AG04450 (cell line): ENCODE measurements around the gene D2HGDH. TPM values are rescaled to one million over a fixed set of nuclear protein-coding genes. Genes with fewer than 3 reads are reported as not detected.

Experiments
- CTCF ChIA-PET: fragments of 300-600, 350-600 bp; formaldehyde crosslinking; extraction: SDS; loops from one replicate; lab custom pipeline; 2022; ENCODE audit warnings: antibody characterized with exemption, inconsistent platforms; lab: Charles Lee
- POLR2A ChIA-PET: fragments of 350-600 bp; formaldehyde crosslinking; extraction: SDS; loops from one replicate; lab custom pipeline; 2021; ENCODE audit warnings: antibody characterized with exemption, inconsistent platforms; lab: Yijun Ruan, JAX
- DNase-seq: peaks from one replicate; pipeline ENCODE4 v3.0.0-alpha.2; 2011; ENCODE audit warnings: low read depth, low spot score
- H3K27ac ChIP-seq: one replicate; pipeline ENCODE4 v1.5.1; 2012; ENCODE audit warnings: low read depth, low read length, control low read depth
- H3K27me3 ChIP-seq: one replicate; pipeline ENCODE4 v1.6.0; 2012; ENCODE audit warnings: low read length; ENCODE audit not compliant: control insufficient read depth, insufficient read depth
- H3K4me3 ChIP-seq: 2 replicates; pipeline ENCODE4 v1.5.1; 2011; ENCODE audit warnings: mild to moderate bottlenecking, low read depth, low read length, control low read depth
- H3K9me3 ChIP-seq: 2 replicates; pipeline ENCODE4 v1.5.1; 2012; ENCODE audit warnings: low read length; ENCODE audit not compliant: control insufficient read depth, insufficient read depth
- CTCF ChIP-seq: IDR thresholded peaks from 2 replicates; pipeline ENCODE4 v1.5.1; 2011; ENCODE audit warnings: low read depth, low read length, control low read depth, inconsistent platforms
- polyA plus RNA-seq: library from polyadenylated mRNA; depleted of rRNA; stranded (reverse); fragments of >200 nt; gene quantifications from 2 replicates; pipeline ENCODE4 v1.2.3, GENCODE V29; 2011

D2HGDH gene
- polyA plus RNA-seq, 1 experiment = 7.3 TPM

- Histone ChIP-seq H3K27me3 (no peaks in the 10 kb centered on the region), H3K27ac (no peak overlapping the region), H3K9me3 (peaks cover 6% of the 10 kb centered on the region; the same call in 1 of the 2 replicates), H3K4me3 (no peak overlapping the region)
- no peak for DNase-seq
- ChIA-PET POLR2A (no interaction called here), CTCF (no interaction called here)
- no peak for TF ChIP-seq CTCF
Observed at GRCh38 chr2:241811201-241811951, 76.9 kb downstream of the D2HGDH start.

DNA sequence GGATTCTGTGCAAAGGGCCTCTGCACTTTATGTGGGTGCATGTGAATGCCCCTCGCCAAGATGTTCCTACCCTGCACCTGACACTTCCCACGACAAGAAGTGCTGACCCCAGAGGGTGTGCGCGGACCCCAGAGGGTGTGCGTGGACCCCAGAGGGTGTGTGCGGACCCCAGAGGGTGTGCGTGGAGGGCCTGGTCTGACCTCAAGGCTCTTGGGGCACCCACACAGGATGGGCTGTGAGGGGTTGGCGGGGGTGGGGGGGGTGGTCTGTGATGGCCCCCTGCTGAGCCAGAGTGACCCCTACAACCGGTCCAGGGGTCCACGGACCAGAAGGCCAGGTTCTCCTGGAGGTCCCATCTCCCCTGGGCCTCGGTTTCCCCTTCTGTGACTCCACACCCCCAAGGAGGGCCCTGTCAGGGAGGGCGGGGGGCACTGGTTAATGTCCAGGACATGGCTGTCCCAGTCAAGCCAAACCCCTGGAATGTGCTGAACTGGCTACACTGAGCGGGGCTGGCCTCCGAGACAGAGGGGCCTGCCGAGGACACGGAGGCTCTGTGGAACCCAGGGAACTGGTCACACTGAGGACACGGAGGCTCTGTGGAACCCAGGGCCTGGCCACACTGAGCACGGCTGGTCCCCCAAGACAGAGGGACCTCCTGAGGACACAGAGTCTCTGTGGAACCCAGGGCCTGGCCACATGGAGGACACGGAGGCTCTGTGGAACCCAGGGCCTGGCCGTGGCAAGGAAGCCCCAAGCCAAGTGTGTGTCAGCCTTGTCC lies 77.7 kb downstream of the D2HGDH start:
- Histone ChIP-seq H3K4me3 (no peak overlapping the region), H3K9me3 (peaks cover 6% of the 10 kb centered on the region; the same call in 1 of the 2 replicates), H3K27ac (no peak overlapping the region), H3K27me3 (no peaks in the 10 kb centered on the region)
- DNase-seq = no peak
- ChIA-PET CTCF (no interaction called here), POLR2A (no interaction called here)
- TF ChIP-seq CTCF = no peak

GRCh38 chr2:241812730-241813643 lies 78.6 kb downstream of the D2HGDH start:
- Histone ChIP-seq H3K9me3 (peaks cover 6% of the 10 kb centered on the region; the same call in 1 of the 2 replicates), H3K27ac (no peak overlapping the region), H3K4me3 (no peak overlapping the region), H3K27me3 (peaks cover 3% of the 10 kb centered on the region)
- CTCF ChIA-PET = no interaction called here
- no peak for DNase-seq
- POLR2A ChIA-PET = no interaction called here
- TF ChIP-seq CTCF = no peak

DNA sequence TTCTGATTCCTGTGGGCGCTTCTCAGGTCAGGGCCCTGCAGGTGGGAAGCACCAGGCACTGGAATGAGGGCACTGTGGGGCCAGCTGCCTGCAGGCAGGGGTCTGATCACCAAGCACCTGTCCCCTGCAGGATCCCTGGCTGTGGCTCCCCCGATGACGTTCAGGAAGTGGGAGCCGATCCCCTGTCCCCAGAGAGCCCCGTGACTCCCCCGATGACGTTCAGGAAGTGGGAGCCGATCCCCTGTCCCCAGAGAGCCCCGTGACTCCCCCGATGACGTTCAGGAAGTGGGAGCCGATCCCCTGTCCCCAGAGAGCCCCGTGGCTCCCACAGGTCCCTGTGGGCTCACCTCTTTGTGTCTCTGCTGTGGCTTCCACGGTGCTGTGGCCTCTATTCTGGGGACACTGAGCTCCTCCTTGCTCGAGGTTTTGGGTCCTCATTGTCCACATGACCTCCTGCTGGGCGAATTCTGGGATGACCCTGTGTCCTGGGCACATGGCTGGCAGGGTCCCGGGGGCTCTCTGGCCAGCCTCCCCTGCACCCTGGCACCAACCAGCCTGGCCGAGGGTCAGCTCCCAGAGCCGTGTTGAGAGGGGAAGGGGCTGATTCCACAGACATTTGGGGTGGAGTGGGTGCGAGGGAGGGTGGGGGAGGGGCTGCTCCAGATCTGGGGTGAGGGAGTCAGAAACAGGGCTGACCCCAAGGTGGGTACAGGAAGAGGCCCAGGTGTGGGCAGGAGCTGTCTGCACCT lies 79.4 kb downstream of the D2HGDH start:
- H3K4me3 ChIP-seq = no peak overlapping the region
- POLR2A ChIA-PET = no interaction called here
- DNase-seq = no peak

More for the DNA sequence above, 79.4 kb downstream of the D2HGDH start:
- Histone ChIP-seq H3K27ac (no peak overlapping the region), H3K9me3 (peaks cover 15% of the 10 kb centered on the region), H3K27me3 (peaks cover 3% of the 10 kb centered on the region)
- CTCF ChIA-PET = no interaction called here
- TF ChIP-seq CTCF = no peak
